Measurements from ENCODE around the gene HS1BP3. TPM values are rescaled to one million over a fixed set of nuclear protein-coding genes. Genes with fewer than 3 reads are reported as not detected.

Gene HS1BP3
- polyA plus RNA-seq, 2 of the 4 experiments (the other 2 are of a cell fraction), result 12.4 to 23.5 TPM

- TF ChIP-seq BCL3 (IDR thresholded peaks at IDR 0.05) (no peak), TP53 (CRISPR knock-in tag; IDR thresholded peaks at IDR 0.05) (no peak), PHF8 (IDR thresholded peaks at IDR 0.05; ENCODE audit: borderline replicate concordance, low read depth) (no peak)
Measured at GRCh38 chr2:20643826-20644225, 7.1 kb downstream of the HS1BP3 start (continued).

- DNase-seq (ENCODE audit: low read depth in 1 of 2, low spot score in 1 of 2), result no peak
- CTCF ChIA-PET, result interaction anchor here (0.6 to 17.8 kb wide), 63 partner anchors 10 to 573 kb away, joined by 3 to 355 read pairs (median 6); partner anchors contain the start of genes GDF7, HS1BP3, PUM2 and RHOB
- TF ChIP-seq FOXS1 (CRISPR knock-in tag; IDR thresholded peaks at IDR 0.05), result no peak
- no peak for TF ChIP-seq GATA3 (IDR thresholded peaks at IDR 0.05; ENCODE audit: borderline replicate concordance)
- no peak for TF ChIP-seq NFE2L2 (conservative IDR thresholded peaks at IDR 0.05; ENCODE audit: low read length)
- no peak for TF ChIP-seq CHD4 (IDR thresholded peaks at IDR 0.05; ENCODE audit: borderline replicate concordance)
- no peak for TF ChIP-seq CTCF (IDR thresholded peaks at IDR 0.05)
- TF ChIP-seq KDM1A (IDR thresholded peaks at IDR 0.05; ENCODE audit: low read depth), result no peak
- POLR2A ChIA-PET, result interaction anchor here (0.5 to 6.1 kb wide), 4 partner anchors 196 to 204 kb away, joined by 3 to 100 read pairs (median 4); partner anchors contain the start of gene RHOB
- no peaks in the 10 kb centered on the region for H3K9me3 ChIP-seq
- no peak for ATAC-seq
- no peak overlapping the region for H3K27ac ChIP-seq
- no peak overlapping the region for H3K4me2 ChIP-seq
- FAIRE-seq, result no peak
- H3K4me1 ChIP-seq, result peaks cover 11% of the 10 kb centered on the region; the same call in 2 of the 3 replicates
- H3K4me3 ChIP-seq, result no peak overlapping the region
- 95% methylated on average over 7 of the region's 7 CpGs for WGBS (ENCODE audit: missing lambda C conversion rate)
Measured at GRCh38 chr2:20643060-20643459, 7.8 kb downstream of the HS1BP3 start.

- peak; percentile 96 for TF ChIP-seq SMC3 (IDR thresholded peaks at IDR 0.05)
- no peak for TF ChIP-seq NR3C1 (IDR thresholded peaks at IDR 0.05)
- no peak for TF ChIP-seq JUNB (IDR thresholded peaks at IDR 0.05)
- TF ChIP-seq RAD21 (conservative IDR thresholded peaks at IDR 0.05 in 1 of 2, IDR thresholded peaks at IDR 0.05 in 1 of 2), result peak; percentile 96
- TF ChIP-seq KDM5A (IDR thresholded peaks at IDR 0.05), result no peak
- no peak for TF ChIP-seq CHD4 (IDR thresholded peaks at IDR 0.05; ENCODE audit: borderline replicate concordance)
- TF ChIP-seq CTCF (IDR thresholded peaks at IDR 0.05), result peak; percentile 96
- no peak for TF ChIP-seq ZNF302 (CRISPR knock-in tag; IDR thresholded peaks at IDR 0.05)
- no peak for TF ChIP-seq NPAS2 (CRISPR knock-in tag; IDR thresholded peaks at IDR 0.05; ENCODE audit: borderline replicate concordance)
- TF ChIP-seq MAFK (IDR thresholded peaks at IDR 0.05; ENCODE audit: partially characterized antibody), result peak; percentile 14
- TF ChIP-seq FOXS1 (CRISPR knock-in tag; IDR thresholded peaks at IDR 0.05), result no peak
- 41% methylated on average over 17 of the region's 26 CpGs for WGBS (ENCODE audit: missing lambda C conversion rate)
- peak; percentile 69 to 95 for DNase-seq (ENCODE audit: low read depth in 1 of 2, low spot score in 1 of 2)
- no peak for FAIRE-seq
- POLR2A ChIA-PET, result interaction anchor here (0.5 to 6.1 kb wide), 4 partner anchors 195 to 203 kb away, joined by 3 to 100 read pairs (median 4); partner anchors contain the start of gene RHOB
- CTCF ChIA-PET, result interaction anchor here (0.6 to 17.8 kb wide), 74 partner anchors 9 to 573 kb away, joined by 3 to 355 read pairs (median 5); partner anchors contain the start of genes GDF7, HS1BP3, PUM2 and RHOB
- no peaks in the 10 kb centered on the region for H3K9me3 ChIP-seq
- H3K27ac ChIP-seq, result peak overlapping the region in 1 of 2 experiments; percentile 49; a peak in 4 of 6 replicates
- H3K4me3 ChIP-seq, result no peak overlapping the region
- peak overlapping the region; percentile 22; the same call in 2 of the 3 replicates for H3K4me2 ChIP-seq
- ATAC-seq, result peak; percentile 89 to 99
- peaks cover 11% of the 10 kb centered on the region; the same call in 2 of the 3 replicates for H3K4me1 ChIP-seq
Measured at GRCh38 chr2:20642055-20642971, 8.6 kb downstream of the HS1BP3 start.

All from A549 (cell line).